ENCODE results near the gene ACSL3.

ACSL3 gene

GRCh38 chr2:222862106-222862908, 1.5 kb downstream of the ACSL3 start:
- H3K4me2 ChIP-seq (ENCODE audit: low read length), result peak overlapping the region; percentile 67
- H3F3A ChIP-seq (ENCODE audit: insufficient read depth, low read length), result no peaks in the 10 kb centered on the region
- H3K9me2 ChIP-seq (ENCODE audit: low read depth, low read length), result no peaks in the 10 kb centered on the region
- H4K20me1 ChIP-seq (ENCODE audit: insufficient read depth, low read length), result peaks cover 4% of the 10 kb centered on the region; the same call in 1 of the 2 replicates
- peak overlapping the region; percentile 77 for H3K9ac ChIP-seq (ENCODE audit: low read length)
- H2AFZ ChIP-seq (ENCODE audit: low read length), result no peak overlapping the region
- H3K4me1 ChIP-seq (ENCODE audit: insufficient read depth, low read length, severe bottlenecking), result peaks cover 31% of the 10 kb centered on the region
- peak overlapping the region; percentile 88 for H3K4me3 ChIP-seq (ENCODE audit: low read depth, low read length, poor library complexity, severe bottlenecking)
- no peaks in the 10 kb centered on the region for H3K27me3 ChIP-seq (ENCODE audit: insufficient read depth, low read length)
- H3K36me3 ChIP-seq (ENCODE audit: insufficient read depth, low read length), result no peaks in the 10 kb centered on the region; the same call in 1 of the 2 replicates
- peaks cover 48% of the 10 kb centered on the region for H3K79me2 ChIP-seq (ENCODE audit: insufficient read depth, low read length)
- H3K9me3 ChIP-seq (ENCODE audit: low read length), result no peaks in the 10 kb centered on the region
- H3K27ac ChIP-seq (ENCODE audit: low read depth, low read length, poor library complexity, severe bottlenecking), result no peak overlapping the region
- TF ChIP-seq CTCF (IDR thresholded peaks at IDR 0.05; ENCODE audit: low read length) (no peak), EZH2 (IDR thresholded peaks at IDR 0.05; ENCODE audit: borderline replicate concordance, low read length) (no peak)

GRCh38 chr2:222862909-222863544, 2.2 kb downstream of the ACSL3 start:
- no peaks in the 10 kb centered on the region for H3F3A ChIP-seq (ENCODE audit: insufficient read depth, low read length)
- no peaks in the 10 kb centered on the region for H3K27me3 ChIP-seq (ENCODE audit: insufficient read depth, low read length)
- no peak overlapping the region for H3K27ac ChIP-seq (ENCODE audit: low read depth, low read length, poor library complexity, severe bottlenecking)
- H3K79me2 ChIP-seq (ENCODE audit: insufficient read depth, low read length), result peaks cover 55% of the 10 kb centered on the region
- H4K20me1 ChIP-seq (ENCODE audit: insufficient read depth, low read length), result peaks cover 4% of the 10 kb centered on the region; the same call in 1 of the 2 replicates
- peak overlapping the region; percentile 67 for H3K4me2 ChIP-seq (ENCODE audit: low read length)
- H3K4me3 ChIP-seq (ENCODE audit: low read depth, low read length, poor library complexity, severe bottlenecking), result peak overlapping the region; percentile 88
- no peaks in the 10 kb centered on the region for H3K9me3 ChIP-seq (ENCODE audit: low read length)
- TF ChIP-seq EZH2 (IDR thresholded peaks at IDR 0.05; ENCODE audit: borderline replicate concordance, low read length) (no peak), CTCF (IDR thresholded peaks at IDR 0.05; ENCODE audit: low read length) (no peak)
- H3K4me1 ChIP-seq (ENCODE audit: insufficient read depth, low read length, severe bottlenecking), result peaks cover 31% of the 10 kb centered on the region
- peak overlapping the region; percentile 77; the same call in 1 of the 2 replicates for H3K9ac ChIP-seq (ENCODE audit: low read length)
- no peak overlapping the region for H2AFZ ChIP-seq (ENCODE audit: low read length)
- H3K36me3 ChIP-seq (ENCODE audit: insufficient read depth, low read length), result no peaks in the 10 kb centered on the region; the same call in 1 of the 2 replicates
- H3K9me2 ChIP-seq (ENCODE audit: low read depth, low read length), result no peaks in the 10 kb centered on the region

DNA sequence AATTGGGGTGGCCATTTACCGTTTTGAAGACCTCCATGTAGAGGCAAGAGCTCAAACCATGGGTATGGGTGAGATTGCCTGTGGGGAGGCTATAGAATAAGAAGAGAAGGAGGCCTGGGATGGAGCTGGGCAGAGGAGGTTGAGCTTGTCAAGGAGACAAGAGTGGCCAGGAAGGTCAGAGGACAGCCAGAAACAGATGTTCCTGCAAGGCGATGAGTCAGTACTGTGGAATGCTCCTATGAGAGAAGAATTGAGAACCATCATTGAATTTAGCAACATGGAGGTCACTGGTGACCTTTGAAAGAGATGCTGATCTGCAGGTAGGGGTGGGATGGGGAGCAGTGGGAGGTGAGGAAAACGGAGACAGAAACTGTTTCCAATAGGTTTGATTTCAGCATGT, 3.5 kb downstream of the ACSL3 start:
- peaks cover 7% of the 10 kb centered on the region; the same call in 1 of the 2 replicates for H4K20me1 ChIP-seq (ENCODE audit: insufficient read depth, low read length)

More for the DNA sequence above, 3.5 kb downstream of the ACSL3 start:
- Histone ChIP-seq H3K9ac (ENCODE audit: low read length) (no peak overlapping the region), H3K9me2 (ENCODE audit: low read depth, low read length) (no peaks in the 10 kb centered on the region), H3K36me3 (ENCODE audit: insufficient read depth, low read length) (no peaks in the 10 kb centered on the region), H3F3A (ENCODE audit: insufficient read depth, low read length) (no peaks in the 10 kb centered on the region), H3K4me3 (ENCODE audit: low read depth, low read length, poor library complexity, severe bottlenecking) (no peak overlapping the region), H3K27me3 (ENCODE audit: insufficient read depth, low read length) (no peaks in the 10 kb centered on the region), H2AFZ (ENCODE audit: low read length) (no peak overlapping the region), H3K27ac (ENCODE audit: low read depth, low read length, poor library complexity, severe bottlenecking) (no peak overlapping the region), H3K4me1 (ENCODE audit: insufficient read depth, low read length, severe bottlenecking) (peaks cover 42% of the 10 kb centered on the region), H3K9me3 (ENCODE audit: low read length) (no peaks in the 10 kb centered on the region), H3K79me2 (ENCODE audit: insufficient read depth, low read length) (peaks cover 65% of the 10 kb centered on the region), H3K4me2 (ENCODE audit: low read length) (no peak overlapping the region)
- TF ChIP-seq CTCF (IDR thresholded peaks at IDR 0.05; ENCODE audit: low read length) (no peak), EZH2 (IDR thresholded peaks at IDR 0.05; ENCODE audit: borderline replicate concordance, low read length) (no peak)
